ENCODE data around the gene ADAMTS18. TPM values are rescaled to one million over a fixed set of nuclear protein-coding genes. Genes with fewer than 3 reads are reported as not detected.
"Not testable (repeated sequence)": the region's sequence is repeated elsewhere in the genome, so short reads cannot be mapped to it uniquely, and the experiment has no call there.

ADAMTS18 gene
- total RNA-seq, 6 donors from 2014 or later = 0.13 TPM; not detected in 5

- no peaks in the 10 kb centered on the region for H3K9me3 ChIP-seq
- H3K36me3 ChIP-seq = no peaks in the 10 kb centered on the region
- H3K27ac ChIP-seq = no peak overlapping the region
- DNase-seq = no peak
- H3K4me3 ChIP-seq = no peak overlapping the region
- no peaks in the 10 kb centered on the region for H3K4me1 ChIP-seq
- H3K27me3 ChIP-seq = no peaks in the 10 kb centered on the region
- no peak for ATAC-seq (ENCODE audit: low FRiP score in 2 of 2)
- 50 to 56% methylated on average over 3 of the region's 3 CpGs for WGBS, 2 donors
- TF ChIP-seq POLR2AphosphoS5 (IDR thresholded peaks at IDR 0.05) (no peak), EP300 (IDR thresholded peaks at IDR 0.05) (no peak), CTCF (IDR thresholded peaks at IDR 0.05) (no peak), POLR2A (IDR thresholded peaks at IDR 0.05) (no peak)
These were observed 34.0 kb upstream of the ADAMTS18 start for GRCh38 chr16:77468831-77469230.

- DNase-seq = no peak
- WGBS, 2 donors = 66 to 74% methylated on average over 6 of the region's 6 CpGs
- H3K4me3 ChIP-seq = no peak overlapping the region
- no peaks in the 10 kb centered on the region for H3K36me3 ChIP-seq
- H3K9me3 ChIP-seq = no peaks in the 10 kb centered on the region
- no peaks in the 10 kb centered on the region for H3K27me3 ChIP-seq
- TF ChIP-seq POLR2A (IDR thresholded peaks at IDR 0.05) (no peak), EP300 (IDR thresholded peaks at IDR 0.05) (no peak), POLR2AphosphoS5 (IDR thresholded peaks at IDR 0.05) (no peak), CTCF (IDR thresholded peaks at IDR 0.05) (no peak)
- ATAC-seq (ENCODE audit: low FRiP score in 2 of 2) = no peak
- H3K4me1 ChIP-seq = no peaks in the 10 kb centered on the region
- no peak overlapping the region for H3K27ac ChIP-seq
These were observed 33.0 kb upstream of the ADAMTS18 start for GRCh38 chr16:77467821-77468335.

- H3K27ac ChIP-seq; H3K36me3 ChIP-seq; DNase-seq; H3K9me3 ChIP-seq; ATAC-seq (ENCODE audit: low FRiP score in 2 of 2); H3K27me3 ChIP-seq; H3K4me1 ChIP-seq; H3K4me3 ChIP-seq: not testable (repeated sequence)
- WGBS, 2 donors = 84% methylated on average over 3 to 4 of the region's 5 CpGs
These were observed 28.8 kb upstream of the ADAMTS18 start for GRCh38 chr16:77463659-77464058.

- H3K4me1 ChIP-seq = no peaks in the 10 kb centered on the region
- WGBS, 2 donors = 43 to 46% methylated on average over 3 of the region's 3 CpGs
- H3K27ac ChIP-seq = no peak overlapping the region
- no peaks in the 10 kb centered on the region for H3K27me3 ChIP-seq
- no peak for ATAC-seq (ENCODE audit: low FRiP score in 2 of 2)
- H3K36me3 ChIP-seq = no peaks in the 10 kb centered on the region
- no peak overlapping the region for H3K4me3 ChIP-seq
- DNase-seq = no peak
- TF ChIP-seq POLR2A (IDR thresholded peaks at IDR 0.05) = no peak
- no peak for TF ChIP-seq CTCF (IDR thresholded peaks at IDR 0.05)
- no peak for TF ChIP-seq EP300 (IDR thresholded peaks at IDR 0.05)
- TF ChIP-seq POLR2AphosphoS5 (IDR thresholded peaks at IDR 0.05) = no peak
- H3K9me3 ChIP-seq = no peaks in the 10 kb centered on the region
These were observed 28.1 kb upstream of the ADAMTS18 start for GRCh38 chr16:77462894-77463293.

GRCh38 chr16:77459534-77460254 is 24.9 kb upstream of the ADAMTS18 start:
- Histone ChIP-seq H3K4me1 (no peaks in the 10 kb centered on the region), H3K27me3 (no peaks in the 10 kb centered on the region), H3K9me3 (no peaks in the 10 kb centered on the region), H3K36me3 (no peaks in the 10 kb centered on the region), H3K4me3 (no peak overlapping the region), H3K27ac (no peak overlapping the region)
- no peak for DNase-seq
- 55% methylated on average over 3 of the region's 3 CpGs for WGBS, 2 donors
- TF ChIP-seq POLR2AphosphoS5 (IDR thresholded peaks at IDR 0.05) (no peak), EP300 (IDR thresholded peaks at IDR 0.05) (no peak), POLR2A (IDR thresholded peaks at IDR 0.05) (no peak), CTCF (IDR thresholded peaks at IDR 0.05) (no peak)
- no peak for ATAC-seq (ENCODE audit: low FRiP score in 2 of 2)
